ENCODE measurements around the gene TRAPPC4.
"Not testable (repeated sequence)": the region's sequence is repeated elsewhere in the genome, so short reads cannot be mapped to it uniquely, and the experiment has no call there.

GRCh38 chr11:119039471-119039870 is 20.9 kb downstream of the TRAPPC4 start:
- TF ChIP-seq, protein P1, sequence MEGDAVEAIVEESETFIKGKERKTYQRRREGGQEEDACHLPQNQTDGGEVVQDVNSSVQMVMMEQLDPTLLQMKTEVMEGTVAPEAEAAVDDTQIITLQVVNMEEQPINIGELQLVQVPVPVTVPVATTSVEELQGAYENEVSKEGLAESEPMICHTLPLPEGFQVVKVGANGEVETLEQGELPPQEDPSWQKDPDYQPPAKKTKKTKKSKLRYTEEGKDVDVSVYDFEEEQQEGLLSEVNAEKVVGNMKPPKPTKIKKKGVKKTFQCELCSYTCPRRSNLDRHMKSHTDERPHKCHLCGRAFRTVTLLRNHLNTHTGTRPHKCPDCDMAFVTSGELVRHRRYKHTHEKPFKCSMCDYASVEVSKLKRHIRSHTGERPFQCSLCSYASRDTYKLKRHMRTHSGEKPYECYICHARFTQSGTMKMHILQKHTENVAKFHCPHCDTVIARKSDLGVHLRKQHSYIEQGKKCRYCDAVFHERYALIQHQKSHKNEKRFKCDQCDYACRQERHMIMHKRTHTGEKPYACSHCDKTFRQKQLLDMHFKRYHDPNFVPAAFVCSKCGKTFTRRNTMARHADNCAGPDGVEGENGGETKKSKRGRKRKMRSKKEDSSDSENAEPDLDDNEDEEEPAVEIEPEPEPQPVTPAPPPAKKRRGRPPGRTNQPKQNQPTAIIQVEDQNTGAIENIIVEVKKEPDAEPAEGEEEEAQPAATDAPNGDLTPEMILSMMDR (IDR thresholded peaks at IDR 0.05; ENCODE audit: poor library complexity), result not testable (repeated sequence)
- TF ChIP-seq EZH2 (IDR thresholded peaks at IDR 0.05; ENCODE audit: borderline replicate concordance); EZH2phosphoT487 (IDR thresholded peaks at IDR 0.05; ENCODE audit: low read depth, severe bottlenecking, unreplicated experiment): not testable (repeated sequence)

Data from hepatocyte (in vitro differentiated cells).